Measurements from ENCODE around the gene HK1. TPM values are rescaled to one million over a fixed set of nuclear protein-coding genes. Genes with fewer than 3 reads are reported as not detected.

HK1 gene
- total RNA-seq, 2 donors from 2014 or later, result 186 to 228 TPM

- H3K4me3 ChIP-seq, result no peak overlapping the region
- H3K27ac ChIP-seq, result no peak overlapping the region
- no peaks in the 10 kb centered on the region for H3K27me3 ChIP-seq
- H3K9me3 ChIP-seq, result no peaks in the 10 kb centered on the region
- no peak for TF ChIP-seq CTCF (IDR thresholded peaks at IDR 0.05)
- H3K4me1 ChIP-seq, result no peaks in the 10 kb centered on the region
- no peaks in the 10 kb centered on the region for H3K36me3 ChIP-seq
- DNase-seq (ENCODE audit: low spot score), result no peak
Observed at GRCh38 chr10:69259547-69260243, 18.6 kb upstream of the HK1 start.

- Histone ChIP-seq H3K27me3 (no peaks in the 10 kb centered on the region), H3K4me1 (no peaks in the 10 kb centered on the region), H3K27ac (no peak overlapping the region), H3K9me3 (no peaks in the 10 kb centered on the region), H3K36me3 (no peaks in the 10 kb centered on the region), H3K4me3 (no peak overlapping the region)
- no peak for DNase-seq (ENCODE audit: low spot score)
- no peak for TF ChIP-seq CTCF (IDR thresholded peaks at IDR 0.05)
Observed at GRCh38 chr10:69261184-69261583, 17.1 kb upstream of the HK1 start.

- no peak for TF ChIP-seq CTCF (IDR thresholded peaks at IDR 0.05)
- Histone ChIP-seq H3K27ac (no peak overlapping the region), H3K4me1 (no peaks in the 10 kb centered on the region), H3K9me3 (no peaks in the 10 kb centered on the region), H3K27me3 (no peaks in the 10 kb centered on the region), H3K4me3 (no peak overlapping the region), H3K36me3 (no peaks in the 10 kb centered on the region)
- DNase-seq (ENCODE audit: low spot score), result no peak
Observed at GRCh38 chr10:69262292-69262751, 16.0 kb upstream of the HK1 start.

- no peak overlapping the region for H3K27ac ChIP-seq
- TF ChIP-seq CTCF (IDR thresholded peaks at IDR 0.05), result no peak
Observed at GRCh38 chr10:69265521-69265920, 12.8 kb upstream of the HK1 start.

GRCh38 chr10:69268761-69269416 lies 9.4 kb upstream of the HK1 start:
- no peaks in the 10 kb centered on the region for H3K4me1 ChIP-seq
- H3K36me3 ChIP-seq, result no peaks in the 10 kb centered on the region
- no peak overlapping the region for H3K27ac ChIP-seq
- H3K27me3 ChIP-seq, result no peaks in the 10 kb centered on the region
- TF ChIP-seq CTCF (IDR thresholded peaks at IDR 0.05), result no peak
- no peak overlapping the region for H3K4me3 ChIP-seq
- DNase-seq (ENCODE audit: low spot score), result no peak
- no peaks in the 10 kb centered on the region for H3K9me3 ChIP-seq

More at GRCh38 chr10:69265521-69265920, 12.8 kb upstream of the HK1 start:
- DNase-seq (ENCODE audit: low spot score), result no peak
- Histone ChIP-seq H3K36me3 (no peaks in the 10 kb centered on the region), H3K4me1 (no peaks in the 10 kb centered on the region), H3K27me3 (no peaks in the 10 kb centered on the region), H3K9me3 (no peaks in the 10 kb centered on the region), H3K4me3 (no peak overlapping the region)
